Astrocyte of the cerebellum (primary cell): Measurements from ENCODE around the gene DOK3.

Source experiments
- DNase-seq: peaks from one replicate; pipeline ENCODE4 v3.0.0-alpha.2; 2011; ENCODE audit warnings: low read depth
- H3K4me3 ChIP-seq: 2 replicates; pipeline ENCODE4 v1.5.1; 2011; ENCODE audit warnings: mild to moderate bottlenecking, low read depth, low read length, moderate library complexity
- in situ Hi-C: cut with HindIII; loops from 2 replicates; pipeline ENCODE4 v1.10.0; 2017; ENCODE audit warnings: low sequenced_read_pairs
- TF ChIP-seq, protein P1 (sequence below): IDR thresholded peaks from 2 replicates; pipeline ENCODE4 v1.5.1; 2012; ENCODE audit warnings: low read length, low read depth, moderate library complexity, mild to moderate bottlenecking; ENCODE audit errors: missing control alignments

The DOK3 gene

DNA sequence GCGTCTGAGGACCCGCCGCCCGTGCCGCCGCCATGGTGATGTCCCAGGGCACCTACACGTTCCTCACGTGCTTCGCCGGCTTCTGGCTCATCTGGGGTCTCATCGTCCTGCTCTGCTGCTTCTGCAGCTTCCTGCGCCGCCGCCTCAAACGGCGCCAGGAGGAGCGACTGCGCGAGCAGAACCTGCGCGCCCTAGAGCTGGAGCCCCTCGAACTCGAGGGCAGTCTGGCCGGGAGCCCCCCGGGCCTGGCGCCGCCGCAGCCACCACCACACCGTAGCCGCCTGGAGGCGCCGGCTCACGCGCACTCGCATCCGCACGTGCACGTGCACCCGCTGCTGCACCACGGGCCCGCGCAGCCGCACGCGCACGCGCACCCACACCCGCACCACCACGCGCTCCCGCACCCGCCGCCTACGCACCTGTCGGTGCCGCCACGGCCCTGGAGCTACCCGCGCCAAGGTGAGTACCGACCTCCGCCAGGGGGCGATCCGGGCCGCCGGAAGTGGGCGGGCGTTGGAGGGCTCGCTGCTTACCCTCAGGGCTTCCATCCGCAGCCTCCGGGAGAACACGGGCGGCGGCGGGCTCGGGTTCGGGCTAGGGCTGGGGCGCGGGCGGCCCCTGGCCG is 54.5 kb downstream of the DOK3 start:
- in situ Hi-C loops = no loop called here
- DNase-seq = no peak
- peak overlapping the region; percentile 34 for H3K4me3 ChIP-seq
- TF ChIP-seq, protein P1, sequence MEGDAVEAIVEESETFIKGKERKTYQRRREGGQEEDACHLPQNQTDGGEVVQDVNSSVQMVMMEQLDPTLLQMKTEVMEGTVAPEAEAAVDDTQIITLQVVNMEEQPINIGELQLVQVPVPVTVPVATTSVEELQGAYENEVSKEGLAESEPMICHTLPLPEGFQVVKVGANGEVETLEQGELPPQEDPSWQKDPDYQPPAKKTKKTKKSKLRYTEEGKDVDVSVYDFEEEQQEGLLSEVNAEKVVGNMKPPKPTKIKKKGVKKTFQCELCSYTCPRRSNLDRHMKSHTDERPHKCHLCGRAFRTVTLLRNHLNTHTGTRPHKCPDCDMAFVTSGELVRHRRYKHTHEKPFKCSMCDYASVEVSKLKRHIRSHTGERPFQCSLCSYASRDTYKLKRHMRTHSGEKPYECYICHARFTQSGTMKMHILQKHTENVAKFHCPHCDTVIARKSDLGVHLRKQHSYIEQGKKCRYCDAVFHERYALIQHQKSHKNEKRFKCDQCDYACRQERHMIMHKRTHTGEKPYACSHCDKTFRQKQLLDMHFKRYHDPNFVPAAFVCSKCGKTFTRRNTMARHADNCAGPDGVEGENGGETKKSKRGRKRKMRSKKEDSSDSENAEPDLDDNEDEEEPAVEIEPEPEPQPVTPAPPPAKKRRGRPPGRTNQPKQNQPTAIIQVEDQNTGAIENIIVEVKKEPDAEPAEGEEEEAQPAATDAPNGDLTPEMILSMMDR = peak; percentile 65

DNA sequence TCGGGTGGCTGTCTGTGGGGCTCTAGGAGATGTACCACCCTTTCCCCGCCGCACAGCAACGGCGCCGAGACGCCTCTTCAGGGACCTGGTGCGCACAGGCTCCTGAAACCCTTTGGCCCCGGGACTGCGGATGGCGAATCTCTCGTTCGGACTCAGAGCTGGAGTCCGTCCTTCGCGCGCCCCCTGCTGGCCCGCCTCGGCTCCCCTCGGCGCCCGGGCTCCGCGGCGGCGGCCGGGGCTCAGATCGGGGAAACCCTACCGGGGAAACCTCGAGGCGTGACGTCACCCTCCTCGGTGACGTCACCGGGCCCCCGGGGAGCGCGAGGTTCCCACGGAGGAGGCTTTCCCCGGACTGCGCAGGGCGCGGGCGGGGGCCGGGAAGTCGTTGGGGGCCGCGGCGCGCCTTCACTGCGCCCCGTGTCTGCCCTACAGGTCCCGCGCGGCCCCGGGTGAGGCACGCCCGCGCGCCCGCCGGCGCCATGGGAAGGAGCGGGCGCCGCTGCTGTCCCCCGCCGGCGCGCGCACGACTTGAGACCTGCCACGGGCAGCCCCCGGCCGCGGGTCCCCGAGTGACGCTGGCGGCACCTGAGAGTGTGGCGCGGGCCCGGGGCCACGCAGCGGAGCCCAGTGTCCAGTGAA is 55.1 kb downstream of the DOK3 start:
- TF ChIP-seq, protein P1 = peak; percentile 84
- in situ Hi-C loops = no loop called here
- H3K4me3 ChIP-seq = peak overlapping the region; percentile 34
- peak; percentile 55 for DNase-seq

DNA sequence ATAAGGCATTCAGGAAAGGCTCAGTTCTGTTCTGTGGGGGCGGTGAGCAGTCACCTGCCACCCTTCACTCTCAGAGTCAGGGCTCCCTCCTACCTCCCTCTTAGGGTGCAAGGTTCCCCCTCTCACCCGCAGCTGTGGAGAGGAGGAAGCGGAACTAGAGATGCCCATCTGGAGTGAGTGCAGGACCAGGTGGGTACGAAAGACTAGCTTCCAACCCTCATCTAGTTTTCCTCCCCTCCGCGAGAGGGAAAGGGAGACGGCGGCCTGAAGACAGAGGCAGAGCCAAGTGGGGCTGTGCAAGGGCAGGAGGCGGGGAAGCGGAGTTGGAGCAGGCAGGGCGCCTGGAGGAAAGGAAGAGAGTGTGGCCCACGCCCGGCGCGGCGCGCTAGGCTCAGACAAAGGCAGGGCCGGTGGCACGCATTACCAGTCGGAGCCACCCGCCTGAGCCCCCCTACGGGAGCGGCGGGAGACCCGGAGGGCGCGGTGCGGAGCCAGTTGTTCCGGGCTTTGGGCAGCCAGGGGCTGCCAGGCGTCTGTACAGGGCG is 55.7 kb downstream of the DOK3 start:
- TF ChIP-seq, protein P1 = no peak
- H3K4me3 ChIP-seq = peak overlapping the region; percentile 34
- no peak for DNase-seq
- in situ Hi-C loops = no loop called here

DNA sequence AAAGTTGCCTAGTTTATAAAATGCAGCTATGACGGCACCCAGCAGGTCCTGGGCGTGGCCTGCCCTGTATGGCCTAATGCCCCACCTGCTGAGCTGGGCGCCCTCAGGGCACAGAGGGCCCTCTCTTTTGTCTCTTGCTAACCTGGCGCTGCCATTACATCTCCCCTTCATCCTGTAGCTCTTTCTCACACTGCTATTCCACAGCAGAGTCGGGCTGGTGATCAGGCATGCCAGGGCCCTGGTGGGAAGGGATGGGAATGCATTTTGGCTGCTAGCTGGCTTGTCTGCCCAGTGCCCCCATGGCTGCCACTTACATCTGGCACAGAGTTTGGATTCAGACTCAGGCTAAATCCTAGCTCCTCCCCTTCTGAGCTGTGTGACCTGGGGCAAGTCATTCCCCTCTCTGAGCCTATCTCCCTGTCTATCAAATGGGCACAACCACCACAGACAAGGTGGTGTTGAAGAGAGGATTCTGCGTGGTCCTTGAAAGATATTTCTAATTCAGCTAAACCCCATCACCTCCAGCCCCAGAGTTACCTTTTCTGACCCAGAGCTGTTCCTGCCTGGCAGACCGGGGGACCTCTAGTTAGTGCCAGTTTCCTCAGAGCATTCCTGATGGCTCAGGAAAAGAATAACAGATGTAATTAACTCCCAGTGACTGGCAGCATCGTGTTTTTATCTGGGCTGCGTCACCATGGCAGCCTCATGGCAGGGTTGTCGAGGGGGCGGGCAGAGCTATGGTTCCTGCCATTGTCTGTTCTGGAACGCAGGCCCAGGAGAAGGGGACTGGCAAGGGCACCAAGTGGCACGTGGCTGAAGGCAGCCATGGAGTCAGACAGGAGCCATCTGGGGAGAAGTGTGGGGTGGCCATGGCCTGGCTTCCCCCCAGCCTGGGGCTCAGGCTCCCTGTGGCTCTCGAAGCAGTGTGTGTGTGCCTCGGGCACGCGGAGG is 56.7 kb downstream of the DOK3 start:
- TF ChIP-seq, protein P1 = no peak
- in situ Hi-C loops = no loop called here
- no peak overlapping the region for H3K4me3 ChIP-seq
- DNase-seq = no peak
